Ammon's horn (tissue), 1 donor: ENCODE results near the gene MTCL1.

Experiments
- DNase-seq: peaks from one replicate; pipeline ENCODE4 v3.0.0-alpha.2; 2016; ENCODE audit warnings: low spot score

Gene MTCL1

DNA sequence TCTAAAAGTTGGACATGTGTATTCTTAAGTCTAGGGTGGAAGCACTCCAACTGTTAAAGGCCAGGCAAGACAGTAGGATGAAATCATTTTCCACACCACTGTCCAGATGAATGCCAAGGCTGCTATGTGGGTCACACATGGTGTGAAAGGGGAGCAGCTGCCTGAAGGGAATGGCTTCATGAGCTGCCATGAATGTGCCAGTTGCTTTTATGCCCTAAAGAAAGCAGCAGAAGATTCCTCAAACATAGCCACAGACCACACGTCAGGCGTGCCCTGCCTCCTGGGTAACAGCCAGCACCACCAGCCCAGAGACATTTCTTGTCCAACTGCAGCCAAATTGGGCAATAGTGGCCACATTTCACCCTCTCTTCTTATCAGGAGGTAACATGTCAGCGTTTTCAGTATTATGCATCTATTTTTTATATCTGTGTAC lies 130.2 kb downstream of the MTCL1 start:
- no peak for DNase-seq

DNA sequence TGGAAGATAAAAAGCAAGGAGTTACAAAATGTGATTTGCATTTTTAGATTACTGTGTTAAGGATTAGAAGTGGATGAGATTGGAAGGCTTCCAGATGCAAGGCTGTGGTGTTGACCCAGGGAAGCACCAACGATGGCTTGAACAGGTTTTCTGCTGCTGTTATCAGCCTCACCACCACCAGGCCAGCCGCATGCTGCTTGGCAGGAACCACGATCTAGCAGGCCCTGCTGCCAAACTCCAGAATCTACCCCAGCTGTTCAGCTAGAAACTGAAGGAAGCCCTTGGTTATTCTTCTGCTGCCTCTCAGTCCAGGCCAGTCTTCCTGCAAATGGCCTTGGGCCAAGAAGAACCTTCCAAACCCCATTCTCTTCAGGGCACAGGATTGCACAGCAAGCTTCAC lies 133.9 kb downstream of the MTCL1 start:
- DNase-seq, result peak; percentile 41

DNA sequence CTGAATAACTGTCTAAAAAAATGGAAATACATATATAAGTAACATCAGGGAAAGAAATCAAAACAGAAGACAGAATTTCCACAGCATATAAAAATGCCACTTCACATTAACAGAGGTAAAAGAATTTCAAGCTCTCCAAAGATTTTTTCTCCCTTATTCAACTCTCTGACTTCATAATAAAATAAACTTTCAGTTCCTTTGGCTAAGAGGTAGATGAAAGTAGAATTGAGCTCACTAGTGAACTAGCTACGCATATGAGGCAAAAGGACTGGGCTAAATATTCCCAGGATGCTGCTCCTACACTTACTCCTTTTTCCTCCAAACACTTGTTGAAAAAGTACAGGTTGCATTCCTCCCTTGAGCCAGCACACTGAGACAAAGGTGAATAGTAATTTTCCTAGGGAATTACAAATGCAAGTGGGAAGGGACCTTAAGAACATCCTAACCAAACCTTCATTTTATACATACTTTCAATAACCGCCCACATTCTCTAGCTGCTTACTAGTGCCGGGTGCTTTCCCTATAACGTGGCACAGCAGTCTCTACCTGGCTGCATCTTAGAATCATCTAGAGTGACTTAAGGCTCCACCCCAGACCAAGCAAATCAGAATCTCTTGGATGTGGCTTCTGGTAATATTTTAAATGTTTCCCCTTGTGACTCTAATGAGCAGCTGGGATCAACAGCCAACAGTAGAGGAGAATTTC lies 136.6 kb downstream of the MTCL1 start:
- no peak for DNase-seq

GRCh38 chr18:8842506-8842905 lies 137.2 kb downstream of the MTCL1 start:
- no peak for DNase-seq

DNA sequence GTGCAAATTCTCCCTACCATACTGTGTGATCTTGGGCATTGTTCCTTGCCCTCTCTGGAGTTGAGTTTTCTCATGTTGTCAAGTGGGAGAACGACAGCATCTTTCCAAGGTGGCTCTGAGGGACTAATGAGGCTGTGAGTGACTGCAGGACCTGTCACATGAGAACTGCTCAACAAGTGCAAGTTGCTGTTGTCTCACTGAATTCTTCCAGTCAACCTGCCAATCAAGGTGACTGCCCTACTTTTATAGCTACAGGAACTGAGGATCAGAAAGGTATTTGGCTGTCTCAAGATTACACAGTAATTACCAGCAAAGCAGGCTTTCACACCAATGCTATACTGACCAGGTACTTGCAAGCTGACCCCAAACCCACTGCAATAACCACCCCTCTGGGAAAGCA lies 137.6 kb downstream of the MTCL1 start:
- no peak for DNase-seq

DNA sequence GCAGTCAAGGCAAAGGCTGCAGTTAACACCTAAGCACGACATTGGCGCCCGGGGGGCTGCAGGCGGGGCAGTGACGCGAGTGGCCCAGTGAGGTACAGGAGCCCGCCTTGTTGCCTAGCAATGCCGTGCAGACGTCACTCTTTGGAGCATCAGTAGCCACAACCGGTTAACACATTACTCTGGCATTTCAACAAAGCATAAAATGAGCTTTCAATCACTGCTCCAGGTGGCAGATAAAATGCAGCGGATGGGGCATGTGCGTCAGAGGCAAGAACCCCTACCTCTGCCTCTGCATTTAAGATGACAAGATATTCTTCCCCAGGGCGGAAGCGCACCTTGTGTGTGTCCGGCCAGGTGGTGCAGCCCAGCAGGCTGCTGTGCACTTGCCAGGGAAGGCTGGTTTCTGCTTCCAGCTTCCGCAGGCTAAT lies 139.4 kb downstream of the MTCL1 start:
- no peak for DNase-seq

DNA sequence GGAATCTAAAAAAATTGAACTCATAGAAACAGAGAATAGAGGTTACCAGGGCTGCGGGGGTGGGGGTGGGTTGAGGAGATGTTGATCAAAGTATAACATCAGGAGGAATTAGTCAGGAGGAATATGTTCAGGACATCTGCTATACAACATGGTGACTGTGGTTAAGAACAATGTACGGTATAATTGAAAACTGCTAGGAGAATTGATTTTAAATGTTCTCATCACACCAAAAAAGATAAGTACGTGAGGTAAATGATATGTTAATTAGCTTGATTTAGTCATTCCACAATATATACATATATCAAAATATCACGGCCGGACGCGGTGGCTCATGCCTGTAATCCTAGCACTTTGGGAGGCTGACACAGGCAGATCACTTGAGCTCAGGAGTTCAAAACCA lies 140.2 kb downstream of the MTCL1 start:
- no peak for DNase-seq

GRCh38 chr18:8847066-8847755 lies 141.9 kb downstream of the MTCL1 start:
- no peak for DNase-seq

DNA sequence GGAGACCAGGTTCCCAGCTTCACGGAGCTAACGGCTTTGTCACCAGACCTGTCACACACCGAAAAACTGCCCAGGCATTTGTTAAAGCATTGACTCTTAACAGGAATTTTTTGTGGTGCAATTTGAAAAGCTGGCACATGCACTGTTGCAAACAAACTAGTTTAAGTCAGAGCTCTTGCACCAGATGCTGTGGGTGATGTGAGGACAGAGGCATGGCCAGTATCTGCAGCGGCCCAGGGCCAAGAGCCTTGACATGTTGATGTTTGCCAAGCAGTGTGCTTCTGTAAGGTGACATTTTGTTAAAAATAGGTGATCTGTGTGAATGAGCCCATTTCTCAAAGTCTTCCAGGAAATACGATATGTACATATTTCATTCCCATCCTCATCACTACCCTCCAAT lies 142.5 kb downstream of the MTCL1 start:
- no peak for DNase-seq

DNA sequence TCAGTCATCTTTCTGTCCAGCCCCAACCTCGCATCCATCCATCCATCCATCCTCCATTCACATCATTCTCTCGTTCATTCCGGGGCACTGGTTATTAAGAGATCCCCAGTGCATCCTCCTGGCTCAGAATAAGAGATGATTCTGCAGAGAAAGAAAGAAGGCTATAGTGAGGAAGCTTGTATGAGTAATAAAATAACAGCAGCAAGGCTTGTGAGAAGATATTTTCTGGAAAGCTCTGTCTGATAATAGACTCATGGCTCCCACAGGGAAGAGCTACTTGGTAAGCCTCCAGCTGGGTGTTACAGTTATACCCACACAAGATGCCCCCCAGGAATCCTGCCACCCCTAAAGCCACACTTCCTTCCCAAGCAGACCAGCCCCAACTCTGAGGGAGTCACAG lies 143.2 kb downstream of the MTCL1 start:
- no peak for DNase-seq

GRCh38 chr18:8849696-8850095 lies 144.3 kb downstream of the MTCL1 start:
- DNase-seq, result no peak

DNA sequence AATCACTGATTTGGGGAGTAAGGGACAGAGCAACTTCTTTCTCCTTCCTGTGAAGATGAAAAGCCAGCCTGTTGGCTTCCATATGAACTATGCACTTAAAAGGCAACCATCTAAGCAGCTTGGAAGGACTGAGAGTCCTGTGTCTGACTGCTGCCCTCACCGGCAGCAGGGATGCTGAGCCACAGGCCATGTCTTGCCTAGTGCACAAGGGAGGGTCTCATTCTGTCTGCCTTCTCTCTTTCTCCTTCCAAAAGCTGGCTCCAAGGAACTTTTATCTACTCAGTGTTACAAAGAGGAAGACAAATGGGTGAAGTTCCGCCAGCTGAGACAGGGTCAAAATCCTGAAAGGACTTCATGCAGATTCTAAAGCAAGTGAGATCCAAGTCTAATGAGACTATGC lies 146.3 kb downstream of the MTCL1 start:
- no peak for DNase-seq

GRCh38 chr18:8854550-8854949 lies 149.2 kb downstream of the MTCL1 start:
- DNase-seq, result no peak

DNA sequence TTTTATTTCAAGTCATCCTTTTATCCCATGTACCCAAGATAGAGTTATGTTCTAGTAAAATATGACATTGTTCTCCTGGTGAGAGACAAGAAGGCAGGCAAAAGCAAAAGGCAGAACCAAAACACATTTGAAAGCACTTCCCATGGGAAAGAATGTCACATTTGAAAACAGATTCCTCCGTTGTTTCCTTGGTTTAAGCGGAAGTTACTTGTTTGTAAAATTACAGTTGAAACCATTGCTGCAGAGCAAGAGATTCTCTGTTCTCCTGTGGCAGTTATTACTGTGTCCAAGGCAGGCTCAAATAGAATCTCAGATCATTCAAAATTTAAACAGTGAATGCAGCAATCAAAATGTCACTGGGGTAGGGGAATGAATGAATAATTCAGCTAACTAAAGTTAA lies 149.6 kb downstream of the MTCL1 start:
- DNase-seq, result no peak

- DNase-seq, result no peak
Observed at GRCh38 chr18:8856212-8856611, 150.9 kb downstream of the MTCL1 start.

DNA sequence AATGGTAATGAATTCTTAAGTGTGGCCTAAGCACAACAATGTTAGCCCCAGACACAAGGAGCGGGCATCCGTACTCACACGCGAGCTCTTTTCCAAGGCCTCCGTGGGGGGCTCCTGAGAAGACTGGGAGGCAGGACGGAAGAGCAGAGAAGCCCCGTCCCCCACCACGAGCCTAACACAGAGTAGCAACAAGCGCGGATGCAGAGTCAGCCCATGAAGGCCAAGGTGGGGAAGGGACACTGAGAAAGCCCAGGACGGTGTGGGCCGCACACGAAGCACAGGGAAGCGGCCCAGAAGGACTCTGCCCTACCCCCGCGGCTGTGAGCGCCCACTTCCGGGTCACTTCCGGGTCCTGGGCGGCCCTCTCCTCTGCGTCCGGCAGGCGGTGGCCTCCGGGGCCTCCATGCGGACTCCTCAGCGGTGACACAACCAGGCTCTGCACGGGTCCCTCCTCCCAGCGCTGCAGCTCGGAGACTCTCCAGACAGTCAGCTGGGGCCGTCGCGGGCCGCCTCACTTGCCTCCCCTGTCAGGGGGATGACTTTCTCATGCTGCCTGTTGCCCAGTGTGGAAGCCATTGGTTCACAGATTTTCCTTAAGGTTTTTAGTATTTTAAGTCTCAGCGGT lies 151.5 kb downstream of the MTCL1 start:
- DNase-seq, result no peak

GRCh38 chr18:8857806-8858205 lies 152.4 kb downstream of the MTCL1 start:
- DNase-seq, result no peak

- DNase-seq, result no peak
Observed at GRCh38 chr18:8858888-8859511, 153.6 kb downstream of the MTCL1 start.

DNA sequence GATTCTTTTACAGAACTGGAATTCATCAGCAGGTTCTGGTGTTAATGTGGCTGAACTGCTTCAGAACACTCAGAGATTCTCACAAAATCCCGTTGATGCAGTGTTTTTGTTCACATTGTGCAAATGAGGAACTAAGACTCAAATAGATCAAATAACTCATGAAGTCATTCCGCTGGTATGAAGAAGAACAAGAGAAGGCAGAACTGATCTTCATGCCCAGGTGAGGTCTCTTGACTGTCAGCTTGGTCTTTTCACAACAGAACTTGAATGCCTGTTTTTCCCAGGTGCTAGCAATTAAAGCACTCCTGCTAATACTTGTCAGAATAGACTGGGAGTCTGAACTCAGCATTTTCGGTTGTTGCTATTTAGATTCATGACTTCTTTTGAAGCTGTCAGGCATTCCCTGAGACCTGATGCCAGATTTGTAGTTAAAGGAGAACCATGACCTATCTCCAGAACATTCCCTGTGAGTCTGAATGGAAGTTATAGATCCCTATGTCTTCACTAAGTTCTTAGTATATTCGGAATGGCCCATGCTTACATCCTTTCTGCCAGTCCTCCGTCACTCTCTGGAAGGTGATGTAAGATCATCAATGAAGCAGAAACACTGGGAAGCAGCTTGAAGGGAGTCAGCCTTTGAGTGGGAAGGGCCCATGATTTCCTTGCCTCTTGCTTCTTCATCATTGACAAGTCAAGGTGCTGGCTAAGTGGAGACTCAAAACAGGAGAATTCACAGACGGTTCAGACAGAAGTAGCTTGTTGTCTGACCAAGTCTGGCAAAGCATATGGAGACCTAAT lies 155.7 kb downstream of the MTCL1 start:
- DNase-seq, result no peak

GRCh38 chr18:8863427-8863826 lies 158.1 kb downstream of the MTCL1 start:
- DNase-seq, result no peak

- no peak for DNase-seq
Observed at GRCh38 chr18:8865934-8866333, 160.6 kb downstream of the MTCL1 start.

DNA sequence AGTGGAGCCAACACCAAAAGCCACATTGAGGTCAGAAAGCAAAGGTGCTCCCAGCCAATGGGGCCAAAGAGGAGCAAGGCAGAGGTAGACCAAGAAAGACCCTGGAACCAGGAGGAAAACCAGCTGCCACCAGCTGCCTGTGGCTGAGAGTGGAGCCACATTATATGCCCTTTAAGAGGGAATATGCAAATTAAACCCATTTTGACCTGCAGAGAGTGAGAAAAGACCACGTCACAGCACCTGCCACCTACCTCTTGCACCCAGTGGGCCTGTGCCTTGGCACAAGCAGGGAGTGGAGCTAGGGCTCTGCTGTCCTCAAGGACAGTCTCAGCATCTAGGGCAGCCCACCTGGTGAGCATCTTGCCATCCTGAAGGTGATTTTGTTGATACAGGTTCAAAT lies 161.3 kb downstream of the MTCL1 start:
- DNase-seq, result no peak
